ENCODE data around the gene MORN1.

MORN1 gene

DNA sequence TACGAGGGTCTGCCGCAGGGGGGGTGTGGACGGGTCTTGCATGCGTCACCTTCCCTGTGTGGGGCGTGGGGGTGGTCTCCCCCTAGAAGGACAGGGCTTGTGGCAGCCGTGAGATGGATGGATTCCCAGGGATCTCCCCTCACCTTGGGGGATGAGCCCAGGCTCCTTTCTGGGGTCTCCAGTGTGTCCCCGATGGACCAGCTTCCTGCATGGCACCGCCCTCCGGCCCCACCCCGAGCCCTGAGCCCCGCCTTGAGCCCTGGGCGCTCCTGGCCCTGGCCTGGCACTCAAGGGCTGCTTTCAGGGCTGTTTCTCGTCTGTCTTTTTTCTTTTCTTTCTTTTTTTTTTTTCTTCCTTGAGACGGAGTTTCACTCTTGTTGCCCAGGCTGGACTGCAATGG is 103.7 kb downstream of the MORN1 start:
- no peak for DNase-seq

DNA sequence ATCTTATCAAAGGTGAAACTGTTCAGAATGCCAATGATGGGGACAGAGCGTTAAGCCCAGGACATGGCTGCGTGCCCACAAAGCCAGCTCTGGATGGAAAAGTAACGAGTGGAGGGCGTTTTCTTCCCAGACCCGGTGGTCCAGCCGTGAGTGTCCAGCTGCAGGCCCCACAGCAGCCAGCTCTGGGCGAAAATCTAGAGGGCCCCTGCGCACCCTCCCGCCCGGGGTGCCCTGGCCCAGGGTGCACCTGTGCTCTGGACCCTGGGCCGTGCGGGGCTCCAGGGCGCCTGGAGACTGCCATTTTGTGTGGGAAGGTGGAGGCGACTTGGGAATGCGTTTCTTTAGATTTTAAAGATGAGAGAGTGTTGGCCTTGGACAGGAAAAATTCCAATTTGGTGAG is 104.4 kb downstream of the MORN1 start:
- DNase-seq: no peak

DNA sequence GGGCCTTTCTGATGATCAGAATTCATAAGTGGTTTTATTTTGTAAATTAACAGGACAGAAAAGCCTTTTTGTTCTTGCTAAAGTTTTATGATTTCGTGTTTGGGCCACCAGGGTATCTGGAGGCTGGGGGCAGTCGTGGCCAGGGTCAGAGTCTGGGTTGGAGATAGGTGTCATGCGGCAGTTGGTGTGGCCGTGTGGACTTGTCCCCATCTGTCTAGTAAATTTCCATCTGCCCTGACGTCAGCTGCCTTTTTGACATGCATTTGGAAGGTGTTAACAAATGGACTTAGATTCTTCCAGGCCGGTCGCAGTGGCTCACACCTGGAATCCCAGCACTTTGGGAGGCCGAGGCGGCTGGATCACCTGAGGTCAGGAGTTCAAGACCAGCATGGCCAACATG is 106.4 kb downstream of the MORN1 start:
- DNase-seq: no peak

DNA sequence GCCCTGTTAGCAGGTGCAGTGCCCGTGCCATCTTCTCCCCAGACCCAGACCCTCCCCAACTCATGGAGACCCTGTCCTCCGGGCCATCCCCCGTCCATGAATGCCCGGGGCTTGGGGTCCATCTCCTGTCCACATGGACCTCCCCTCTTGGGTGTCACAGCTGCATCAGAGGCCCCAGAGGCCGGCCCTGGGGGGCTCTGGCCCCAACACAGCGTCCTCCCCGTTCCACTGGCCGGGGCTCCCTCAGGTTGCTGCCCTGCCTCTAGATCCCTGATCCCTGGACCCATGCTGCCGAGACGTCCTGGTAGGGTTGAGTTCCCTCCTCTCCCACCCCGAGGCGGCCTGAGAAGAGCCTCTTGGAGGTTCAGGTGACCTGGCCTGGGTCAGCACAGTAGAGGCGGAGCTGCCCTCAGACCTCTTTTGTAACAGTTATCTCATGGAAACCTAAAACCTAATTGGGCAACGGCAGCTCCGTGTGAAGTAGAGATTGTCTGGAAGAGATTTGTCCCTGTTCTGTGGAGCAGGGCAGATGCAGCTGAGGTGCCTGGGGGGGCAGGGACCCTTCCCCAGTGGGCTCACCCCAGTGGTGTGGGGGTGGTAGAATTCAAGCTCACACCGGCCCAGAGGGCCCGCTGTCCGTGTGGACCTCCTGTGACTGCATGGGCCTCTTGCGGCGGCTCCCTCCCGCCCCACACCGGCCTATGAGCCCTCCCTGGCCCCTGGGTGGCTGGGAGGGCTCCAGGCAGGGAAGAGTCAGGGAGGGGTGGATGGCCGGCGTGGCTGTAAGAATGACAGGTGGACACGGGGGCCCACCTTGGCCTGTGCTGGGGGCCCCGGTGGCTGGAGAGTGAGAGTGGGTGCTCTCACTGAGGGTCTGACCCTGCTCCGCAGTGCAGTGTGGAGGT is 107.1 kb downstream of the MORN1 start:
- DNase-seq: no peak

DNA sequence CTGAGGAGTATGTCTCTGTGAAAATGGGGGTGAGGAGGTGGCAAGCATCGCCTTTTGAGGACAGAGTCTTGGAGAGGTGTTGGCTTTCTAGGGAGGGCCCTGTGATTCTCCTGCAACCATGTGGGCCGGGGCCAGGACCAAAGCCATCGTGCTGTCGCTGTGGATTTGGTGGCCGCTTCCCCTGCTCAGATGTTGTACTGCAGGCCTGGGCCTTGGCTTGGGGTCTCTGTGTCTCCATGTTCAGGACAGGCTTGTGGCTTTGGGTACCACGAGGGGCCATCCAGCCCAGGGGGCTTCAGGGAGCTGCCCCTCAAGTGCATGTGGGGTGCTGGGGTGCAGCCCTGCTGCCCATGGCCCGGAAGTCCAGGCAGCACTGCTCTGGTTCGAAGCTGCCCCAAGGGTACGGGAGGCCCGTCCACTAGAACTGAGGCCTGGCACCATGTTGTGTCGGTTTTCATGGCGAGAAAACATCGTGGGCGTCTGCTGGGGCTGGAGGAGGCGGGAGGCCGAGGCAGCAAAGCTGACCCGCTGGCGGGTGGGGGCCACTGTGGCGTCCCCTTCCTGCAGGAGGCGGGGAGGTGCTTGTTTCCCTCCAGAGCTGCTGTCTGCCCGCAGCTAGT is 107.9 kb downstream of the MORN1 start:
- DNase-seq: no peak

DNA sequence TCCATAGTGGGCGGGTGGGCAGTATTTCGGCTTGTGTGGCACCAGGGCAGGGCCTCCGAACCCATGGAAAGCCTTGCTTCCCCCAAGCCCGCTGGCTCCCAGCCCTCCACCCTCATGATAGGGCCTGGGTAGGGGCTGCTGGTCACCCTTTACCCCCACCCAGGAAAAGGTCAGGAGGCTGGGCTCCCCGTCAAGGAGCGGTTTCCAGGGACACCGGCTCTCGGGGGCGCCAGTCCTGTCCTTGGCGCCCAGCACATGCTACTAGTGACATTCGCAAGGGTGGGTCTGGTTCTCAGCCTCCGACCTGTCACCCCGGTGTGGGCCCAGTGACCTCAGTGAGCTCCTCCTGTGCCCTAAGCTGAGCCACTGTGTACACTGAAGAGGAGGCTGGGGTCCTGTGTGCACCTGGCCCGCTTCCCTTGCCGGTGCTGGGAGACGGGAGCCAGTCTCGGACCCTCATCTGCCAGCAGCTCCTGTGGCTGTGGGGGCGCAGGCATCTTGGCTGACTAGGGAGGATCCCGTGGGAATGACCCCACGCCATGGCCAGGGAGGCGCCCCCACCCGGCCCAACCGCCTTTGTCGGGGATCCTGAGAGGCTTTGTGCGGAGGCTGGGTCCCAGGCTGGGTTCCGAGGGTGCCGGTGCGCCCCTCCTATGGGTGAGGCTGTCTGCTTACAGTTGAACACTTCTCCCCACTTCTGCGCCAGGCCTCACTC is 108.6 kb downstream of the MORN1 start:
- no peak for DNase-seq

DNA sequence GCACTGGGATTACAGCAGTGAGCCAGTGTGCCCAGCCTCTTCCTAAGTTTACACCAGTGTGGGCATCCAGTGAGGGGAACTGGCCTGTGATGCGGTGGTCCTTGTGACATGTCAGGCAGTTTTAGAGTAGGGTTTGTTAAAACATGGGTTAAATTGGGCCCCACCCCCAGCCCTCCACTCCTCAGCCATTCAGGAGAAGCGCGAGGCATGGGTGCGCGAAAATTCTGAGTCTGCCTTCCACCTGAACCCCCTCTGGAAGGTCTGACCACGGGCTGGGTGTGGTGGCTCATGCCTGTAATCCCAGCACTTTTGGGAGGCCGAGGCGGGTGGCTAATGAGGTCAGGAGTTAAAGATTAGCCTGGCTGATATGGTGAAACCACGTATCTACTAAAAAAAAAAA is 111.5 kb downstream of the MORN1 start:
- no peak for DNase-seq

DNA sequence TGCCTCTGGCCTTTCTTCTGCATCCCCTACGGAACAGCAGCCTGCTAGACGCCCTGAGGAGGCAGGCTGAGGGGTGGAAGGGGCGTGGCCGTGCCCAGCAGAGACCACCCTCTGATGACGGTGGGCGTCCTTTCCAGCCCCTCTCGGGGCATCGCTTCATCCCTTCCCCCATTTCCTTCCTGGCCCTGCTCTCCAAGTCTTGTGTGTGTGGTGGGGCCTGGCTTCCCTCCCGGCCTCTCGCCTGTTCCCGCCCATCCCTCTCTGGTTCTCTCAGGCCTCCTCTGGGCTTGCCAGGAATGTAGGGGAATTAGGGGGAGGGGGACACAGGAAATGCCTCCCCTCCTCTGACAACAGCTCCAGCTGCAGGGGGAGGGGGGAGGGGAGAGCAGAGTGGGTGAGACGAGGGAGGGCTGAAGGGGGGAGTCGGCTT is 112.1 kb downstream of the MORN1 start:
- DNase-seq: no peak

DNA sequence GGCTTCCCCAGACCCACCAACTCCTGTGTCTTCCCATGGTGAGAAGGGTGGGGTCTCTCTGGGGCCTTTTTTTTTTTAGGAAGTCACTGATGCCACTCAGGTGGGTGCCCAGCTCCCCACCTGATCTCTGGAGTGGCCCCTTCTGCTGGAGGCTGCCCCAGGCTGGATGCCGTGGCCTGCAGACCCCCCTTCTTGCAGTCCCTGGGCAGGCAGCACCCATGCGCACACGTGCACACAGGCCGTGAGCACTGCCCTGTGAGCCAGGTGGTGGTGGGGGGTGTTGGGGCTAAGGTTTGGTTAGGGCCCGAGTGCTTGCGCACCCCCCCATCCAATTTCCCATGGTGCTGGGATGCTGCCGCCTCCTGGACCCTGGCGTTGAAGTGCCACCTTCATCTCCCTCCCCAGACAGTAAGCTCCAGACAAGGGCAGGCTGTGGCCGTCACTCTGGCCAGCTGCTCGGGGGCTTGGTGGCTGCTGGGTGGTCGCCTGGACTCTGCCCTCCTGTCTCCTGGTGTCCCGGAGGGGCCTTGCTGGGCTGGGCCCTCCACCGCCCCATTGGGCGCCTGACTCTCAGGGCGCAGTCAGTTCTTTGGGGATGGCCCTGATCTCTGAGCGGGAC is 112.7 kb downstream of the MORN1 start:
- no peak for DNase-seq

DNA sequence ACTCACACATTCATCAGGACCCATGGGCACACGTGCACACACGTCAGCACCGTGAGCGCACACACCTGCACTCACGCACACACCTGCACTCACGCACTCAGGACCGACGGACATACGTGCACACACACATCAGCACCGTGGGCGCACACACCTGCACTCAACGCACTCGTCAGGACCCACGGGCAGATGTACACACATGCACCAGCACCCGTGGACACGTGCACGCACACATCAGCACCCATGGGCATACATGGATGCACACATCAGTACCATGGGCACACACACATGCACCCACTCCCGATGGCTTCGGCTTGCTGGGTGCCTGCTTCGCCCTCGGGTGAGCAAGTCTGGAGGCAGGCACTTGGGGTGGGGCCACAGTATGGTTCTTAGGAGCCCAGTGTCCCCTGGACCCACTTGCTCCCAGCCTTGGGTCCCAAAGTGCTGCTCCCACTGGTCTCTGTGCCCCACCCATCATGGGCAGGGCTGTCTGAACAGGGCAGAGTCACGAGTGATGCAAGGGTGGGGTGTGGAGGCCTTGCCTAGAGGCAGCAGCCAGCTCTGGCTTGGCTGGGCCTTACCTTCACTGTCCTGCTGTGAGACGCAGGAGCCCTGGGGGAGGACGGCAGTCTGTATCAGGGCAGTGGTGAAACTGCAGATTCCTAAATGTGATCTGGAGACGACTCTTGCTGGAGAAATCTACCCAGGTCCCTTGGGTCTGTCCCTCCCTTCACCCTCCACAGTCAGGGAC is 113.4 kb downstream of the MORN1 start:
- no peak for DNase-seq

DNA sequence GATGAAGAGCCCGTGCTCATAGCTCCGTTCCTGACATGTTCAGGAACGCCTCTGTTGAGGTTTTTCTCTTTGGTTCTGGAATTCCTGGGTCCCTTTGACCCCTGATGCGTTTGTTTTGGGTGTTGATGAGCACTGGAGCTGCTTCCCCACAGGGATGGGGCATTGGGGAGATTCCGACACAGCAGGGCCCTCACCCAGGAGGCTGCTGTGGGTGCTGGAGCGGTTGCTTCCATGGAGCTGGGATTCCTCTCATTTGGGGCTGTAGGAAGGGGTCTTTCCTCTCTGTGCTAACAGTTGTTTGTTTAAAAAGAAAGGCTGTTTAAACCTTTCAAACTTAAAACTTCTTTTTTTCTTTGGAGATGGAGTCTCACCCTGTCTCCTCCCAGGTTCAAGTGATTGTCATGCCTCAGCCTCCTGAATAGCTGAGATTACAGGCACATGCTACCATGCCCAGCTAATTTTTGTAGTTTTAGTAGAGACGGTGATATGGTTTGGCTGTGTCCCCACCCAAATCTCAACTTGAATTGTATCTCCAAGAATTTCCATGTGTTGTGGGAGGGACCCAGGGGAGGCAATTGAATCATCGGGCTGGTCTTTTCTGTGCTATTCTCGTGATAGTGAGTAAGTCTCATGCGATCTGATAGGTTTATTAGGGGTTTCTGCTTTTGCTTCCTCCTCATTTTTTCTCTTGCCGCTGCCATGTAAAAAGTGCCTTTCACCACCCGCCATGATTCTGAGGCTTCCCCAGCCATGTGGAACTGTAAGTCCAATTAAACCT is 114.4 kb downstream of the MORN1 start:
- no peak for DNase-seq

DNA sequence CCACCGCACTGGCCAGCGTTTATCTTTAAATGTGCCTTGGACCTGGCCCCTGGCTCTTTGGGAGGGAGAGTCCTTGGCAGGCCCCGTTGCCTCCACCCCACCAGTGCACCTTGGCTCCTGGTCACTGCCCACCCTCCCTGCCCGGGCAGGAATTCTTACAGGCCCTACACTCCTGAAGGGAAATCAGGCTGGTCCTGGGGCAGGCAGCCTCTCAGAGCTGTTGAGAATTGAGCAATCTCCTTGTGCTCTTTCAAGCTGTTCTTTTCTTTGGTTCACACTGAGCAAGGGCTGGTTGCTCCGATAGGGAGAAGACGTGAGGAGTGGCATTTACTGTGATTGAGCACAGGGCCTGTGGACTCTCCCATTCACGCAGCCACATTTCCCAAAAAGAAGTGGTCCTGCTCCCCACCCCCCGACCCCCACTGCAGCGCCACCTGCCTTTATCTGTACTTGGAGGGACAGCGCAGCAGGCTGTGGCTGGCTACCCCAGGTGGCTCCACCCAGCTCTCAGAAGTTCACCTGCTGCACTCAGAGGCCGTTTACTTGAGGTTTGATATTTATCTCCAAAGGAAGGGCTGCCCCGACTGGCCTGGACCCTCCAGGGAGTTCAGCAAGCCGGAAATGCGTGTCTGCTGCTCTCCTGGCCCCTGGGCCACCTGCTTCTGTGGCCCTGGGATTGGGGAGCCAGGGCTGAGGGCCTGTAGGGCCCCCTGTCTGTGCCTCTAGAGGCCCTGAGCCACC is 115.4 kb downstream of the MORN1 start:
- no peak for DNase-seq

DNA sequence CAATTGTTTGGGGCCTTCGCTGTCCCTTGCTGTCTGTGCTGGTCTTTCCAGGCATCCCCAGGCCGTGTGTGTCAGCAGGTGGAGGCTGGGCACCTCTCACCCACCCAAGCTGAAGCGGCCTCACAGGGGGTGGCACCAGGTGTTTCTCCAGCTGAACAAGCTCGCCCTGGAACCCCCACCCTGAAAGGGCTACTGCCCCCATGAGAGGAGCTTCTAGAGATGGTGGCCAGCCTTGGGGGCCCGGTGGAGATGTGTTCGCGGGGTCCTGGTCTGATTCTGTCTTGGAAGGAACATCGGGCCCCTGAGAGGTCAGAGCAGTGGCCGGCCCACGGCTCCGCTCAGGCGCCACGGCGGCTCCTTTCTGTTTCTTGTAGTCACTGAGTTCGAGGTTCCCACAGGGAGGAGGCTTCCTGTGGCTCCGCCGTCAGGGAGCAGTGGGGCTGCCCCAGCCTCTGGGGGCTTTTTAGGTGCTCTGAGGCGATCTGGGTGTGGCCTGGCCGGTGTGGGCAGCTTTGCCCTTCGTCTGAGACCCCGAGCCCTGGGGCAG is 116.4 kb downstream of the MORN1 start:
- DNase-seq: no peak

DNA sequence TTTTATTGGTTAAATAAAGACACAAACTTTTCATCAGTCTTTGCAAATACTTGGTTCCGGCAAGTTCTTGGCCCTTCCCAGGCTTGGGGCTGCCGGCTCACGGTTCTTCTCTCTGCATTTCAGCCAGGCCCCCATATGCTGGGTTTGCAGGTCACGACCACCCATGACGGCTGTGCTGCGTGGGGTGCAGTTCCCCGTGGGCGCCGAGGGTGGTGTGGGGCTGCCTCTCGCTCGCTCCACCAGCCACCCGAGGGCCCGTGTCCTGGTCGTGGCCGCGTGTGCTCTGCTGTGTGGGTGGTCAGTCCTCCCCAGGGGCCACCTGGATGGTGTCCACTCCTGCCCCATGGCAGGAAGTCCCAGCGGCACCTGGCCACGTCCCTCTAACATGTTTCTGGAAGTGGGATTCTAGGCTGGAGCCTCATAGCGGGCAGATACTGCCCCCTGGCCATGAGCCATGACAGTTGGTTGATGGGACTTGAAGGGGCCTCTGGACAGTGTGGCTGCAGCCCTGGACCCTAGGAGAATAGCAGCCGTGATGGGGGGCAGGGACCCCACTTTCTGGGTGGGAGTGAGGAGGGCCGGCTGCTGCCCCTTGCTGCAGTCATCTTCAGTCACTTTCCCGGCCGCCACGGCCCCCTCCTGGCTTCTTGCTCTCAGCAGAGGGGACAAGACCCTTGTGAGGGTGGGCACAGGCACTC is 117.0 kb downstream of the MORN1 start:
- DNase-seq: no peak

DNA sequence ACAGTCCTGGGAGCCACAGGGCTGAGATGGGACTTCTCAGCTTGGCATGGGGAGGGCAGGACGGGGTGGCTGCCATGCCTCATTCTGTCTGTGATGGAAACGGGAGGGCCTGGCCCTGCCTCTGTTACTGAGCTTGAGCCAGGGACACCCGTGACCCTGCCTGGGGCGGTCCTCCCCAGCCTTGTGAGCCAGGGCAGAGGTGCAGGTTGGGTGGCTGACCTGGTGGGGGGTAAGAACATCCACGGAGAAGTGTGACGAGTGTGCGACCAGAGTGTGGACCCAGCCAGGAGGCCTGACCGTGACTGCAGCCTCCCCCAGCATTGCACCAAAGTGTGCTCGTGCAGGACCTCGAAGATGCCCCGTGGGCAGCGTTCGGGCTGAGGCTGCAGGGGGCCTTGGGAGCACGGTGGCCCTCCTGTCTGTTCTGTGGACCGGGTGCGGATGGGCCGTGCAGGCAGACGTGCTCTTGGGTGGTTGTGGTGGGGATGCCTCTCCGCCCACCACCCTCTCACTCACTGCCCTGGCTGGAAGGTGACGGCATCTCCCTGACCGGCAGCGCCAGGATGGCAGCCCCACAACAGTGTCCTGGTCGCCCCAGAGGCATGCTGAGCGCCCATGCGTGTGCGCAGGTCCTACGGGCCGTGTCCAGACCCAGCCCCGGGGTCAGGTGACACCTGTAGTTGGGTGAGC is 117.8 kb downstream of the MORN1 start:
- no peak for DNase-seq

DNA sequence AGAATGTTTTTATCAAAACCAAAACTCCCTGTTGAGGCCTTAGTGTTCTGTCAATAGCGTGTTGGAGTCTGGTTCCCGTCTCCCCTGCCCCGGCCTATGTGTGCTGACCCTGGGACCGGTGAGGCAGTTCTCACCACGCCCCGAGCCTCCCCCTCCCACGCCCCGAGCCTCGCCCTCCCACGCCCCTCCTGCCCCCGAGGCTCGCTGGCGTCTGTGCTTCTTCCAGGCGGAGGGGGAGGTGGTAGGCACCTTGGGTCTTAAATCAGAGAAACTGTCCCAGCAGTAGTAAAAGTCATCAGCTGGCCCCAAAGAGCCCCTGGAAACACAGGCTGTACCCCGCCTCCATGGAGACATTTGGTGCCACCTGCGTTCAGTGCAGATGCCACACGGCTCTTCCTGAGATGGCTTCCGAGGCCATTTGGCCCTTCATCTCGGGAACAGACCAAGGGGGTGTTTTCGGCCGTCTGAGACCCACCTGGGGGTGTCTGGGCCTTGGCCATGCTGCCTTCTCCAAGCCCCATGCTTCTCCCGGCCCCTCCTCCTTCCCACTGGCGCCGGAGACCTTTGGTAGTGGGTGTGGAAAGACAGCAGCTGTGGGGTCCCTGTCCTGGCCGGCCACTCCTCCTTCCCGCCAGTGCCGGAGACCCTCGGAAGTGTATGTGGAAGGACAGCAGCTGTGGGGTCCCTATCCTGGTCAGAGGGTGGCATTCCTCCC is 118.5 kb downstream of the MORN1 start:
- no peak for DNase-seq

DNA sequence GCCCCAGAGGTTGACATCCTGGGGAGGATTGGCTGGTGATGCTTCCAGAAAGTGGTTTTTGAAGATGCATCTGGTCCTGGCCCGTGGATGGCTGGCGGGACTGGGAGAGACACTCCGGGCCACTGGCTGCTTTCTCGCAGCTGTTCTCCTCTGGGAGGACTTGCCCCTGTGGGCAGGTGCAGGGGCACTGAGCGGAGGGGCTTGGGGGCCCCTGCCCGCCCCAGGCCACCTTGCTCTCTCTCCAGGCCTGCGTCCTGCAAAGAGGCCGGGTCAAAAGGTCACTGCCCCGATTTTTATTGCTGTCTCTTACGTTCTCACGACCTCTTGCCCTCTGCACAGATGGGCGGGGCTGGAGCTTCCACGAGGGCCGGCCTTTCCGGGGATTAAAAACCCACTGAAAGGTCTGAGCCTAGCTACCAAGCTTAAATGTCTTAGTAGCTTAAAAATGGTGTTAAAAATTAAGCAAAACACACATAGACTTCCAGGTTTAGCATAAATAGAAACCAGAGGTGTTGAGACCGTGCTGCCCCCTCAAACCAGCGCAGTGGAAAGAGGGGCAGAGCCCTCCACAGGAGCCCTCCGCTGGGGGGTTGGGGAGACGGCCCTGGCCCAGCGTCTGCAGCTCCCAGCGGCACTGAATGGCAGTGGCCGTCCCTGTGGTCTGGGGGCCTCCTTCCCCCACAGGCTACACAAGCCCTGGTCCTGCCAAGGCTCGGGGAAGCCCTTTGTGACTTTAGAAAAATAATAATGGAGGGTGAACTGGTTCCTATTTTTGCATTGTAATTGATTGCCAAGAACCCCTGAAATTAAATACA is 119.3 kb downstream of the MORN1 start:
- DNase-seq: no peak
